Fibroblast of lung (primary cell): Measurements from ENCODE around the gene HEG1. TPM values are rescaled to one million over a fixed set of nuclear protein-coding genes. Genes with fewer than 3 reads are reported as not detected.

Source experiments
- DNase-seq, 2 donors: peaks; one replicate each; pipeline versions ENCODE4 v3.0.0 to v3.0.0-alpha.2; 2010; ENCODE audit warnings: low read depth in 2 of 2
- H2AFZ ChIP-seq: 2 replicates; pipeline ENCODE4 v1.5.1; 2012; ENCODE audit warnings: low read length, control low read depth, inconsistent platforms
- H3K27ac ChIP-seq: 2 replicates; pipeline ENCODE4 v1.5.1; 2011; ENCODE audit warnings: low read length, control low read depth; ENCODE audit not compliant: insufficient read depth
- H3K27me3 ChIP-seq: 2 replicates; pipeline ENCODE4 v1.5.1; 2011; ENCODE audit warnings: mild to moderate bottlenecking, low read length; ENCODE audit not compliant: control insufficient read depth, insufficient read depth
- H3K36me3 ChIP-seq: 2 replicates; pipeline ENCODE4 v1.5.1; 2011; ENCODE audit warnings: low read length; ENCODE audit not compliant: control insufficient read depth, insufficient read depth
- H3K4me1 ChIP-seq: 2 replicates; pipeline ENCODE4 v1.5.1; 2011; ENCODE audit warnings: low read length; ENCODE audit not compliant: control insufficient read depth, insufficient read depth; ENCODE audit errors: extremely low read depth
- H3K4me2 ChIP-seq: 2 replicates; pipeline ENCODE4 v1.5.1; 2011; ENCODE audit warnings: low read length, control low read depth; ENCODE audit not compliant: insufficient read depth; ENCODE audit errors: extremely low read depth
- H3K4me3 ChIP-seq, 4 experiments: fragments of 200-600 bp in 1 of 4; sonication (generic) in 1 of 4; replicated peaks in 1 of 4; 2 replicates each; pipeline ENCODE4 v1.5.1; 2011 to 2016; ENCODE audit warnings: low read length in 4 of 4, low read depth in 3 of 4, mild to moderate bottlenecking in 3 of 4, control low read depth in 2 of 4, inconsistent platforms in 1 of 4, mixed read lengths in 1 of 4; ENCODE audit not compliant: insufficient read depth in 1 of 4; ENCODE audit errors: control extremely low read depth in 1 of 4
- H3K79me2 ChIP-seq: 2 replicates; pipeline ENCODE4 v1.5.1; 2012; ENCODE audit warnings: mild to moderate bottlenecking, low read length, inconsistent platforms; ENCODE audit not compliant: control insufficient read depth, insufficient read depth
- H3K9ac ChIP-seq: 2 replicates; pipeline ENCODE4 v1.5.1; 2011; ENCODE audit warnings: mild to moderate bottlenecking, low read length, control low read depth; ENCODE audit not compliant: insufficient read depth
- H3K9me3 ChIP-seq: 2 replicates; pipeline ENCODE4 v1.5.1; 2012; ENCODE audit warnings: low read depth, low read length; ENCODE audit not compliant: control insufficient read depth, insufficient read depth
- H4K20me1 ChIP-seq: 2 replicates; pipeline ENCODE4 v1.5.1; 2011; ENCODE audit warnings: low read length; ENCODE audit not compliant: control insufficient read depth, insufficient read depth; ENCODE audit errors: extremely low read depth
- EZH2 ChIP-seq: IDR thresholded peaks from 2 replicates; pipeline ENCODE4 v1.5.1; 2012; ENCODE audit warnings: low read length, control low read depth, mild to moderate bottlenecking; ENCODE audit errors: missing control alignments
- polyA plus RNA-seq, 2 donors: library from polyadenylated mRNA; depleted of rRNA in 1 of 2; stranded (reverse) in 1 of 2; unstranded in 1 of 2; fragments of >200 nt; gene quantifications; 2 replicates each; pipeline ENCODE4 v1.2.1, GENCODE V29; 2011 to 2012; ENCODE audit warnings: missing spikeins in 1 of 2
- total RNA-seq: library from RNA; depleted of rRNA; stranded (reverse); fragments of >200 nt; gene quantifications from 2 replicates; pipeline ENCODE4 v1.2.1, GENCODE V29; 2014
- TF ChIP-seq, protein P1 (sequence below), 2 donors: IDR thresholded peaks in 1 of 2; conservative IDR thresholded peaks in 1 of 2; 1 replicate in 1 of 2; 2 replicates in 1 of 2; pipeline ENCODE4 v1.5.1; 2011 to 2012; ENCODE audit warnings: low read length in 2 of 2, control low read depth in 1 of 2, inconsistent platforms in 1 of 2, low read depth in 1 of 2, mild to moderate bottlenecking in 1 of 2

The HEG1 gene
- total and polyA plus RNA-seq, 2 donors (not counting 1 experiment from before 2014, with no cell fraction given): 137 to 305 TPM

DNA sequence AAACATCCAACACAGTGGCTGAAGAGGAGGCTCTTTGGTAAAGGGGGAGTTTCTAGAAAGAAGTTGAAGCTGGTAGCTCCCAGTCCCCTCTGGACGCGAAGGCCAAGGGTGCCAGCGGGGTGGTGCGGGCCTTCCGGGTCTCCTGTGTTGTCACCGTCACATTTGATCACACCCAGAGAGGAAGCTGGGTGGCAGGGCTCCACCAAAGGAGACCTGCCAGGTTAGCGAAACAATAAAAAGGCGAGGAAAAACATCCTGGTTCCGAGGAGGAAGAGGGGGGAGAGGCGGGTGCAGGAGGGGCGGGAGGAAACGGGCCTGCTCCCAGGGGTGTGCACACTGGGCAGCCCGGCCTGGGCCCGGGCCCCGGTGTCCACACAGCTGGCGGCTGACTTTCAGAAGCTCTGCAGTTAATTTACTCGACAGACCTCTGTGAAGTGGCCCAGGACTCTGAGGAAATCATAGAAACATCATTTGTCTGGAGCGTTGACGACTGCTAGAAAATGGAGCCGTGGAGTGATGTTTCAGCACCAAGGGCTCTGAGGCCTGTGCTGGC is 12.1 kb downstream of the HEG1 start:
- H3K4me2 ChIP-seq: peak overlapping the region; percentile 88
- H2AFZ ChIP-seq: no peak overlapping the region
- no peaks in the 10 kb centered on the region for H3K27me3 ChIP-seq
- peaks cover 96% of the 10 kb centered on the region for H3K79me2 ChIP-seq
- H3K9ac ChIP-seq: no peak overlapping the region
- TF ChIP-seq EZH2: no peak
- TF ChIP-seq, protein P1, sequence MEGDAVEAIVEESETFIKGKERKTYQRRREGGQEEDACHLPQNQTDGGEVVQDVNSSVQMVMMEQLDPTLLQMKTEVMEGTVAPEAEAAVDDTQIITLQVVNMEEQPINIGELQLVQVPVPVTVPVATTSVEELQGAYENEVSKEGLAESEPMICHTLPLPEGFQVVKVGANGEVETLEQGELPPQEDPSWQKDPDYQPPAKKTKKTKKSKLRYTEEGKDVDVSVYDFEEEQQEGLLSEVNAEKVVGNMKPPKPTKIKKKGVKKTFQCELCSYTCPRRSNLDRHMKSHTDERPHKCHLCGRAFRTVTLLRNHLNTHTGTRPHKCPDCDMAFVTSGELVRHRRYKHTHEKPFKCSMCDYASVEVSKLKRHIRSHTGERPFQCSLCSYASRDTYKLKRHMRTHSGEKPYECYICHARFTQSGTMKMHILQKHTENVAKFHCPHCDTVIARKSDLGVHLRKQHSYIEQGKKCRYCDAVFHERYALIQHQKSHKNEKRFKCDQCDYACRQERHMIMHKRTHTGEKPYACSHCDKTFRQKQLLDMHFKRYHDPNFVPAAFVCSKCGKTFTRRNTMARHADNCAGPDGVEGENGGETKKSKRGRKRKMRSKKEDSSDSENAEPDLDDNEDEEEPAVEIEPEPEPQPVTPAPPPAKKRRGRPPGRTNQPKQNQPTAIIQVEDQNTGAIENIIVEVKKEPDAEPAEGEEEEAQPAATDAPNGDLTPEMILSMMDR (conservative IDR thresholded peaks at IDR 0.05 in 1 of 2, IDR thresholded peaks at IDR 0.05 in 1 of 2; ENCODE audit: low read depth in 1 of 2, low read length in 2 of 2): no peak
- peaks cover 13% of the 10 kb centered on the region for H3K36me3 ChIP-seq
- H3K9me3 ChIP-seq: no peaks in the 10 kb centered on the region
- no peaks in the 10 kb centered on the region for H4K20me1 ChIP-seq
- peak overlapping the region in 1 of 4 experiments; percentile 37 for H3K4me3 ChIP-seq
- peak overlapping the region; percentile 69 for H3K27ac ChIP-seq
- DNase-seq: no peak
- H3K4me1 ChIP-seq: peaks cover 56% of the 10 kb centered on the region

GRCh38 chr3:125042725-125043406 is 12.9 kb downstream of the HEG1 start:
- H3K4me2 ChIP-seq: peak overlapping the region; percentile 88
- H3K79me2 ChIP-seq: peaks cover 96% of the 10 kb centered on the region
- peak overlapping the region; percentile 44 for H3K9ac ChIP-seq
- no peaks in the 10 kb centered on the region for H3K27me3 ChIP-seq
- TF ChIP-seq, protein P1 (conservative IDR thresholded peaks at IDR 0.05 in 1 of 2, IDR thresholded peaks at IDR 0.05 in 1 of 2; ENCODE audit: low read depth in 1 of 2, low read length in 2 of 2): no peak
- TF ChIP-seq EZH2: no peak
- peak; percentile 56 to 76 for DNase-seq
- H3K4me3 ChIP-seq: peak overlapping the region in 3 of 4 experiments; percentile 8 to 37 (median 28)
- no peaks in the 10 kb centered on the region for H3K9me3 ChIP-seq
- H4K20me1 ChIP-seq: no peaks in the 10 kb centered on the region
- no peak overlapping the region for H2AFZ ChIP-seq
- peaks cover 56% of the 10 kb centered on the region for H3K4me1 ChIP-seq
- H3K36me3 ChIP-seq: peaks cover 13% of the 10 kb centered on the region
- peak overlapping the region; percentile 69 for H3K27ac ChIP-seq

DNA sequence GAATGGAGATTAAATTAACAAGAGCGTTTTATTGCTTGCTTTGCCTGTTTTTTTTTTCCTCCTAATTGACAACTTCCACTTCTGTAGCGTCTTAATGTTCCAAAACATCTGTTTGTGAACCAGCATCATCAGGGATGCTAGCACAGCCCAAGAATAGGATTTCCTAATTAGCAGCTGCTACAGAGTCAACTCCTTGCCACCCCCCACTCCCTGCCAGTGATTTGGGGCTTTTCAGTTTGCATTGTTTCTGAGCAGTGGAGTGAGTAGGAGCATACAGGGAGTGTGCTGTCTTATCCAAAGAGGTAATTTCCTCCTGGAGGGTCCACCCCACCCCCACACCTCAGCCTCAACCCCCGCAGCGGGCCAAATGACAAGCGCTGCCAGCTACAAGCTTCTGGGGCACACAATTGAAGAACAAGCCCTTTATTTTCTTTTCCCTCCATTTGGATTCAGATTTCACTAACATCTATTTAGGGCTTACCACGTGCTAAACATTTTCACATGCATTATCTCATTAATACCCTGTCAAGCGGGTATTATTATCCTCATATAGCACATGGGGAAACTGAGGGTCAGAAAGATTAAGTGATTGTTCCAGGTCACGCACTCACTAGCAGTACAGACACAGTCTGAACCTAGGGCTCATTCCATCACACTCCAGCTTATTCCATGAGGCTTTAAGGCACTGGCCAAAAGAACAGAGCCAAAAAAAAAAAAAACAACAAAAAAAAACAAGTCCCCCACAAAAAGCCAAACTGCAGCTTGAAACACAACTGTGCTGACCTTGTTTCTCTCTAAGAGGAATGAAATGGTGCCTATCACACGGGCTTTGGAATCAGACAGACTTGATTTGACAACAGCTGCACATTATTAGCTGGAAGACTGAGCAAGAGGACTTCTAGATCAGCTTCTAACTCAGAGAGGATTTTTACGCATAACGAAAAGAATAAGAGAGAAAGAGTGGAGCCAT is 16.4 kb downstream of the HEG1 start:
- peaks cover 97% of the 10 kb centered on the region for H3K79me2 ChIP-seq
- H4K20me1 ChIP-seq: no peaks in the 10 kb centered on the region
- H3K27me3 ChIP-seq: no peaks in the 10 kb centered on the region
- DNase-seq: no peak
- no peak overlapping the region for H3K27ac ChIP-seq
- no peak overlapping the region for H3K9ac ChIP-seq
- peaks cover 2% of the 10 kb centered on the region for H3K36me3 ChIP-seq
- peak overlapping the region in 1 of 4 experiments; percentile 9 for H3K4me3 ChIP-seq
- no peak overlapping the region for H2AFZ ChIP-seq
- TF ChIP-seq, protein P1 (conservative IDR thresholded peaks at IDR 0.05 in 1 of 2, IDR thresholded peaks at IDR 0.05 in 1 of 2; ENCODE audit: low read depth in 1 of 2, low read length in 2 of 2): no peak
- TF ChIP-seq EZH2: no peak
- peak overlapping the region; percentile 72 for H3K4me2 ChIP-seq
- H3K4me1 ChIP-seq: peaks cover 33% of the 10 kb centered on the region
- H3K9me3 ChIP-seq: no peaks in the 10 kb centered on the region
